Tibial artery (tissue), 4 donors: ENCODE results near the gene COL4A2.

Experiments used
- DNase-seq, 2 donors: peaks; one replicate each; pipeline ENCODE4 v3.0.0-alpha.2; 2019
- H3K27ac ChIP-seq, 2 donors: fragments of 200-600 bp; sonication (generic) in 1 of 2; 1 replicate in 1 of 2; 2 replicates in 1 of 2; pipeline ENCODE4 v1.5.1; 2018 to 2019; ENCODE audit warnings: mild to moderate bottlenecking in 1 of 2
- H3K27me3 ChIP-seq, 2 donors: fragments of 200-600 bp; sonication (generic) in 1 of 2; one replicate each; pipeline versions ENCODE4 v1.5.1 to v1.6.0; 2016 to 2019
- H3K36me3 ChIP-seq, 3 donors: fragments of 200-600 bp; sonication (generic) in 2 of 3; one replicate each; pipeline ENCODE4 v1.5.1; 2016 to 2019; ENCODE audit warnings: mild to moderate bottlenecking in 2 of 3
- H3K4me1 ChIP-seq, 4 donors: fragments of 200-600 bp; sonication (generic) in 2 of 4; 1 replicate in 3 of 4; 2 replicates in 1 of 4; pipeline ENCODE4 v1.5.1; 2016 to 2019
- H3K4me3 ChIP-seq, 2 donors: fragments of 200-600 bp; sonication (generic) in 1 of 2; 1 replicate in 1 of 2; 2 replicates in 1 of 2; pipeline ENCODE4 v1.5.1; 2018 to 2019; ENCODE audit warnings: mild to moderate bottlenecking in 2 of 2
- H3K9me3 ChIP-seq, 3 donors: fragments of 200-600 bp; sonication (generic) in 1 of 3; one replicate each; pipeline ENCODE4 v1.5.1; 2016 to 2019
- intact Hi-C: fragments of 100-400 bp; cut with DNase I; formaldehyde crosslinking; loops from one replicate; pipeline ENCODE4 v1.15.0; 2023; ENCODE audit warnings: low total_unique reads
- TF ChIP-seq, protein P1 (sequence below), 2 experiments: fragments of 200-600 bp in 1 of 2; fragments of 450-650 bp in 1 of 2; IDR thresholded peaks; one replicate each; pipeline ENCODE4 v1.5.1; 2017 to 2019; ENCODE audit warnings: antibody characterized with exemption in 2 of 2, mild to moderate bottlenecking in 1 of 2, moderate library complexity in 1 of 2

Gene COL4A2

DNA sequence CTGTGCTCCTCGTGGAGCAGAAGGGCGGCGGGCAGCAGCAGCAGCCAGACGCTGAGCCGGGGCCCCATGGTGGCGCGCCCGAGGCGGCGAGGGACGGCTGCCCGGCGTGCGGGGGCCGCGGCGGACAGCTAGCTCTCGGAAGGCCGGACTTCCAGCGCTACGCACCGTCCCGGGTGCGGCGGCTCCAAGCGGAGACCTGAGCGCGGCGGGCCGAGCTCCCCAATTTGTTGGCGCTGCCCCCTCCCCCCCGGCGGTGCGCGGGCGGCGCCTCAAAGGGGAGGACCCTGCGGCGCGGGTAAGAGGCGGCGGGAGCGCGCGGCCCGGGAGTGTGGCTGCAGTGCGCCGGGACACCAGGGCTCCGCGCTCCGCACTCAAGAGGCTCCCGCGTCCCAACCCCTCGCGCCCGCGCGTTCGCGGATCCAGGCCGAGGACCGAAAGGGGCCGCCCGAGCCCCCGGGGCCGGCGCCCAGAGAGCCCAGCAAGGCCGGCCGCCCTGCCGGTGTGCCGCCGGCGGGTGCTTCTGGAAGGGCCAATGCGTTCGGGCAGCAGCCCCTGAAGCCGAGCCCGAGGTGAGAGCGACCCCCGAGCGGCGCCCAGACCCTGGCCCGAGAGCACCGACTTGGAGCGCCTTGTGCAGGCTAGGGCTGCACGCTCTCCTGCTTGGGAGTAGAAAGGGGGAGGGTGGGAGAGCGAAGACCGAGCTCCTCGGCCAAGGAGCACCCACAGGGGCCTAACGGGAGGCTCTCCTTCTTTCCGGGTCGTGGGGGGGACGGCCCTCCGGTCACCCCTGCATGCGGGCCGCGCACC lies at the start of gene COL4A2, which contains the start of gene COL4A1:
COL4A2 (plus strand) TSS at position 325 of the 807 bp plus-strand sequence. CDS start 620 bp downstream, outside the sequence.
COL4A1 (minus strand) TSS at position 198 of the 807 bp plus-strand sequence; CDS start at position 68, 130 bp downstream.
- intact Hi-C loops: loop anchor here (10.0 kb wide), 1 partner anchor 82 kb away; no protein-coding TSS in a partner anchor
- Histone ChIP-seq H3K9me3 (no peaks in the 10 kb centered on the region), H3K27ac (peak within 1 kb of the TSS; percentile 96 to 99), H3K4me1 (peaks cover 0 to 63% (median 43%) of the 10 kb centered on the region in 4 donors), H3K27me3 (no peaks in the 10 kb centered on the region), H3K4me3 (peak within 1 kb of the TSS; percentile 79 to 97), H3K36me3 (peaks cover 0 to 11% (median 0%) of the 10 kb centered on the region in 3 donors)
- peak; percentile 78 to 92 for DNase-seq
- TF ChIP-seq, protein P1, sequence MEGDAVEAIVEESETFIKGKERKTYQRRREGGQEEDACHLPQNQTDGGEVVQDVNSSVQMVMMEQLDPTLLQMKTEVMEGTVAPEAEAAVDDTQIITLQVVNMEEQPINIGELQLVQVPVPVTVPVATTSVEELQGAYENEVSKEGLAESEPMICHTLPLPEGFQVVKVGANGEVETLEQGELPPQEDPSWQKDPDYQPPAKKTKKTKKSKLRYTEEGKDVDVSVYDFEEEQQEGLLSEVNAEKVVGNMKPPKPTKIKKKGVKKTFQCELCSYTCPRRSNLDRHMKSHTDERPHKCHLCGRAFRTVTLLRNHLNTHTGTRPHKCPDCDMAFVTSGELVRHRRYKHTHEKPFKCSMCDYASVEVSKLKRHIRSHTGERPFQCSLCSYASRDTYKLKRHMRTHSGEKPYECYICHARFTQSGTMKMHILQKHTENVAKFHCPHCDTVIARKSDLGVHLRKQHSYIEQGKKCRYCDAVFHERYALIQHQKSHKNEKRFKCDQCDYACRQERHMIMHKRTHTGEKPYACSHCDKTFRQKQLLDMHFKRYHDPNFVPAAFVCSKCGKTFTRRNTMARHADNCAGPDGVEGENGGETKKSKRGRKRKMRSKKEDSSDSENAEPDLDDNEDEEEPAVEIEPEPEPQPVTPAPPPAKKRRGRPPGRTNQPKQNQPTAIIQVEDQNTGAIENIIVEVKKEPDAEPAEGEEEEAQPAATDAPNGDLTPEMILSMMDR (IDR thresholded peaks at IDR 0.05): peak in 1 of 2 experiments; percentile 1

DNA sequence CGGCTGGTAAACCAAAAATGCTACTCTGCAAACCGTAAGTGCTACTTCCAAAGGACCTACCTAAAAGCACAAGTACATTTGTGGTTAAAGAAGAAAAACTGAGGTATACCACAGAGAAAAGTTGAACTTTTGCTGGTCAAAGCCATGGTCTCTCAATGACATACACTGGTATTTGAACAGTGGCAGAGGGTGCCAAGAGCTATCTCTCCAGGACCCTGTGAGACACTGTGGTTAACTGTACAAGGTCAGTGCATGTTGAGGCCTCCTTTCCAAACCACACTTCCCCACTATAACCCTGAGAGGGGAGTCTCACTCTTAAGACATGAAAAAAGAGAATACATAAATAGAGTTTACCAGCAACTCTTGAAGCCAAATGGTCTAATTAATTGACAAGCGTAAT lies 49.7 kb upstream of the COL4A2 start:
- TF ChIP-seq, protein P1 (IDR thresholded peaks at IDR 0.05): no peak
- H3K9me3 ChIP-seq: no peaks in the 10 kb centered on the region
- H3K27ac ChIP-seq: peak overlapping the region; percentile 73 to 76
- H3K4me1 ChIP-seq: peaks cover 0 to 81% (median 41%) of the 10 kb centered on the region in 4 donors
- intact Hi-C loops: no loop called here
- no peaks in the 10 kb centered on the region for H3K27me3 ChIP-seq
- H3K4me3 ChIP-seq: no peak overlapping the region
- no peak for DNase-seq
- H3K36me3 ChIP-seq: no peaks in the 10 kb centered on the region

DNA sequence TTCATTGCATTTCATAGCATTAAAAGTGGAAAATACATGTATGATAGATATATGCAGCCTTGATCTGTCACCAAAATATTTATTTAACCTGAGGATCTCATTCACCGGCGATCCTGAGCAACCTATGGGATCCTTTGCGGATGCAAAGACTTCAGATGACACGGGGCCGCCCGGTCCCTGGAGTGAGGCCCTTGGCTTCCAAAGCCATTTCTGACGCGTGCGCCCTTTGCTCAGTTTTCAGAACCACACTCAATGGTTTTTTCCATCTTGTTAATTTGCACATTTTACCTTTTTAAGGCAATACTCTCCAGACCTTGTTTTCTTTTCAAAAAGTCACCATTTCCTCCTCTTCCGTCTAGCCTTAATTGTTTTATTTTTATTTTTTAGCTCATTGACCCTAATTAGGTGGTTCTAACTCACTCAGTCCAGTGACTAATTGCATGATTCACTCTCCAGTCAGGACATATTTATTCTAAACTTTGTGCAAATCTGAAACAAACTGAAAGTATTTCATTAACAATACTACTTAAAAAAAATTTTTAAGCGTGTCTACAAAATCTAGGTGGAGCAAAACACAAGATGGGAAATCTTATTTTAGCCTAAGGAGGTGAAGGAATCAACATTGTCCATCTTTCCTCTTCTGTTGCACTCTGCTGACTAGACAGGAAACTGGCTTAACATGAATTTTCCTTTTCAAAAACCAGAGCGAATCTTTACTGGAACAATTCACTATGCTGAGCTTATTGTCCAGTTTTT lies 48.0 kb upstream of the COL4A2 start:
- Histone ChIP-seq H3K4me1 (peaks cover 0 to 94% (median 52%) of the 10 kb centered on the region in 4 donors), H3K9me3 (no peaks in the 10 kb centered on the region), H3K27me3 (no peaks in the 10 kb centered on the region), H3K4me3 (no peak overlapping the region), H3K36me3 (no peaks in the 10 kb centered on the region), H3K27ac (peak overlapping the region; percentile 56 to 76)
- TF ChIP-seq, protein P1 (IDR thresholded peaks at IDR 0.05): no peak
- DNase-seq: no peak
- intact Hi-C loops: no loop called here

DNA sequence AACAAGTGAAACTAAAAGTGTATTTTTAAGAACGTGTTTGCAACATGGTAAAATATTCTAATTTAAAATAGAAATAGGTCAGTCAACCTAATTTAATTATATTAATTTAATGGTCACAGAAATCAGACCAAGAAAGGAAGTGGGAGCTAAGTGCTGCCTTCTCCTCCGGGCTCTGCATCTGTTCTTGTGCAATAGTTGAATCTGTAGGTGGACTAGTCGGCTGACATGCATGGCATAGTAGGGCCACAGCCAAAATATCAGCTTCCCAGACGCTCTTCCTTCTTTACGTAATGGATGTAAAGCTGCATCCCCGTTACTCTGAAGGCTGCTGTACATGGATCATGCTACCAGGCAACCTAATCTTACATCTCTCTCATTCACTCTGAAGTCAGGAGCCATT lies 47.4 kb upstream of the COL4A2 start:
- Histone ChIP-seq H3K36me3 (no peaks in the 10 kb centered on the region), H3K27ac (peak overlapping the region; percentile 56 to 76), H3K27me3 (no peaks in the 10 kb centered on the region), H3K4me1 (peaks cover 0 to 94% (median 51%) of the 10 kb centered on the region in 4 donors), H3K9me3 (no peaks in the 10 kb centered on the region), H3K4me3 (no peak overlapping the region)
- intact Hi-C loops: loop anchor here (5.0 kb wide), 1 partner anchor 38 kb away; no protein-coding TSS in a partner anchor
- no peak for DNase-seq
- TF ChIP-seq, protein P1 (IDR thresholded peaks at IDR 0.05): no peak

DNA sequence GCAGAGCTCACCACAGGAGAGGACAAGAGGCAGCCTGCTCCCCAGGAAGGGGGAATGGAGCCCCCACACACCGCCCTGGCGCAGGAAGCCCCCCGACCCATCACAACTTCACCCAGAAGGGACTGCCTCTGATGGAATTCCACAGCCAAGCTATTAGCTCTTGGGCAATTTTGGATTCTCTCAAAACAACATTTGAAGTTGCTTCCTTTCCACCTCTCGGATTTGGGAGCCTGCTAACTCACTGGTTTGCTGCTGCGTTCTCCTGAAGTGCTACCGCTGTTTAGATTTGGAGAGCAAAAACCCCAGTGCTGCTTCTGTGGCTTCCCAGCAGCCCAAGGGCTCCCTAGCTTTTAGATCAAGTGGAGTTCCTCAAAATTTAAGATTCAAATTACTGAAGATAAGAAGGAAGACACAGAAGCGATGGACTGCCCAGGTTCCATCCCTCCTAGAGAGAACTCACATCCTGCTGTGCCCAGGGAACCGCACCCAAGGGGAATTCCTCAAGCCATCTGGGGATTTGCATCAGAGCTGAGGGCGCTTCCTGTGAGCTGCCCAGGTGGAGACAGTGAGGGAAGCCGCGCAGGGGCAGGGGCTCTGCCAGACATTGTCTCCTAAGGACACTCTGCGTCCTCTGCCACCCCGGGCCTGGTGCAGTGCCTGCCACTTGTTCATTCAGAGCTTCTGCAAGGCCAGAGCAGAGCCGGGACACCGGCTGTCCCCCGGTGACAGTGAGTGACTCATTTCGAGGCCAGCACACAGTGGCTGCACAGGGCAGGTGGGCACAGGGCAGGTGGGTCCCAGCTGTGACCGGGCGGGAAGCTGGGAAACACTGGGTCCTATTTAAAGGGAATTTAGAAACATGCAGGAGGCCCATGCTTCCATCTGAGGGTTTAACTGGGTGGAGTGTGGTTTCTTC lies 45.7 kb upstream of the COL4A2 start:
- peak overlapping the region in 1 of 2 donors; percentile 16 for H3K4me3 ChIP-seq
- TF ChIP-seq, protein P1 (IDR thresholded peaks at IDR 0.05): no peak
- no peaks in the 10 kb centered on the region for H3K9me3 ChIP-seq
- no peak for DNase-seq
- H3K4me1 ChIP-seq: peaks cover 0 to 97% (median 61%) of the 10 kb centered on the region in 4 donors
- H3K27me3 ChIP-seq: no peaks in the 10 kb centered on the region
- no peaks in the 10 kb centered on the region for H3K36me3 ChIP-seq
- peak overlapping the region; percentile 74 to 79 for H3K27ac ChIP-seq
- intact Hi-C loops: loop anchor here (5.0 kb wide), 1 partner anchor 36 kb away; no protein-coding TSS in a partner anchor
